ENCODE measurements around the gene RCSD1. TPM values are rescaled to one million over a fixed set of nuclear protein-coding genes. Genes with fewer than 3 reads are reported as not detected.

The RCSD1 gene
- total and polyA plus RNA-seq, 7 donors = 3.9 to 34.2 (median 13.7) TPM

DNA sequence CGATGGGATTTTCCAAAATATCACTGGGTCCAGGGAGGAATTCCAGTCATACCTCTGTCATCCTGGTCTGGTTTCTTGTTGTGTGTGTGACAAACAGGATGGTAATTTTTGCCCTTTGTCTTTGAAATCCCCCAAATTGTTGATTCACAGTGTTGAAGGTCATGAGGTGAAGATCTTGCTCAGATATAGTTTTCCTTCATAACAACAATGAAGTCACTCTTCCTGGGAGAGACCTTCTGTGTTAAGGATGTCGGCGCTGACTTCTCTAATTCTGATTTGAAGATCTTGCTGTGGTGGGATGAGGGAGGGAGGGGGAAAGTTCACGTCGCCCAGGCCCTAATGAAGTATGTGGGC, 59.5 kb downstream of the RCSD1 start:
- Histone ChIP-seq H3K4me3 (no peak overlapping the region), H3K27ac (no peak overlapping the region), H3K9me3 (no peaks in the 10 kb centered on the region), H3K27me3 (ENCODE audit: insufficient read depth in 3 of 3, low read length in 2 of 3) (no peaks in the 10 kb centered on the region), H3K36me3 (ENCODE audit: insufficient read depth in 1 of 2, low read depth in 1 of 2) (peaks cover 3 to 29% of the 10 kb centered on the region in 2 donors), H3K4me1 (peaks cover 47% of the 10 kb centered on the region)
- TF ChIP-seq, protein P1, sequence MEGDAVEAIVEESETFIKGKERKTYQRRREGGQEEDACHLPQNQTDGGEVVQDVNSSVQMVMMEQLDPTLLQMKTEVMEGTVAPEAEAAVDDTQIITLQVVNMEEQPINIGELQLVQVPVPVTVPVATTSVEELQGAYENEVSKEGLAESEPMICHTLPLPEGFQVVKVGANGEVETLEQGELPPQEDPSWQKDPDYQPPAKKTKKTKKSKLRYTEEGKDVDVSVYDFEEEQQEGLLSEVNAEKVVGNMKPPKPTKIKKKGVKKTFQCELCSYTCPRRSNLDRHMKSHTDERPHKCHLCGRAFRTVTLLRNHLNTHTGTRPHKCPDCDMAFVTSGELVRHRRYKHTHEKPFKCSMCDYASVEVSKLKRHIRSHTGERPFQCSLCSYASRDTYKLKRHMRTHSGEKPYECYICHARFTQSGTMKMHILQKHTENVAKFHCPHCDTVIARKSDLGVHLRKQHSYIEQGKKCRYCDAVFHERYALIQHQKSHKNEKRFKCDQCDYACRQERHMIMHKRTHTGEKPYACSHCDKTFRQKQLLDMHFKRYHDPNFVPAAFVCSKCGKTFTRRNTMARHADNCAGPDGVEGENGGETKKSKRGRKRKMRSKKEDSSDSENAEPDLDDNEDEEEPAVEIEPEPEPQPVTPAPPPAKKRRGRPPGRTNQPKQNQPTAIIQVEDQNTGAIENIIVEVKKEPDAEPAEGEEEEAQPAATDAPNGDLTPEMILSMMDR (IDR thresholded peaks at IDR 0.05) = no peak
- ATAC-seq (no peak), DNase-seq (no peak)
- intact Hi-C loops (cut with DNase I) = loop anchor here (2.0 to 5.0 kb wide), 2 partner anchors 57 to 89 kb away; partner anchors contain the start of gene RCSD1 (in 2 of the 2)
- 76 to 84% (median 79%) methylated on average over 5 of the region's 5 CpGs for WGBS, 3 donors

DNA sequence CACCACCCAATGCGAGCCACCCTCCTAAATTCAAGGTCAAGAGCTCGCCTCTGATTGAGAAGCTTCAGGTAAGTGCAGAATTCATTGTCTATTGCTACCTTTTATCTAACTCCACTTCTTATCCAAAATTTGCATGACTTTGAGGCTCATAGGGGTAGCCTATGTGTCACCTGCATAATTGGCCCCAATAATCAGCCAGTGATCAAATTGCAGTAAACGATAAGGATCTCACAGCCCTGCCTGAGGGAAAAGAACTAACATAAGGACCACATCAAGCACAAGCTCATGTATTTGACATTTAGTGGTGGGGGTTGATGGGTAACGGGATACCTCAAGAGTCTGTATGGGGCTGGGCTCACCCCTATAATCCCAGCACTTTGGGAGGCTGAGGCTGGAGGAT, 60.0 kb downstream of the RCSD1 start:
- DNase-seq (no peak), ATAC-seq (no peak)
- Histone ChIP-seq H3K9me3 (no peaks in the 10 kb centered on the region), H3K4me3 (no peak overlapping the region), H3K27ac (no peak overlapping the region), H3K36me3 (ENCODE audit: insufficient read depth in 1 of 2, low read depth in 1 of 2) (peaks cover 3 to 35% of the 10 kb centered on the region in 2 donors), H3K4me1 (peaks cover 42% of the 10 kb centered on the region), H3K27me3 (ENCODE audit: insufficient read depth in 3 of 3, low read length in 2 of 3) (no peaks in the 10 kb centered on the region)
- TF ChIP-seq, protein P1 (IDR thresholded peaks at IDR 0.05) = no peak
- 81 to 93% (median 86%) methylated on average over 4 of the region's 4 CpGs for WGBS, 3 donors
- intact Hi-C loops (cut with DNase I) = no loop called here

DNA sequence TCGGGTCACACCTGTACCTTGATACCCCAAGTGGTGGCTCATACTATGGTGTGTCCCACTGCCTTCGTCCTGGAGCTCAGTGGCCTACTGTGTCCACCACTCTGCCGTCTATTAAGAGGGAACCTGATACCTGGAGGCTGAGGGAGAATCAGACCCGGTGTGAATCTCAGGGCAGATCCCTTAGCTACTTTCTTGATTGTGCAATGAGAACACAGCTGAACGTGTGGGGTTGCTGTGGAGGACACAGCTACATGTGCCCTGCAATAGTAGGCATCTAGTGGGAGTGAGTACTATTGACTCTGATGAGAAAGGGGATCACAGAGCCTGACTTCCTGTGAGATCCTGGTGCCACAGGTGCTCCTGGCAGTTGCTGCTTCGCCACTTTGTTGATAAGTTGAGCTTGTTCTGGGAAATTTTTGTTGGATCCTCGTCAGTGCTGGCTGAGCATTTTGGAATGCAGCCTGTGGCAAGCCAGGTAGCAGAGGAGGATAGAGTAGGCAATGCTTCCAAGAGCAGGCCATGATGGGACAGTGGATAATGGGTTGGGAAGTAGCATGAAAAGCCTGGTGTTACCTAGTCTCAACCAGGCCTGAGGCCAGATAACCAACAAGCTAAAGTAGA, 63.5 kb downstream of the RCSD1 start:
- Histone ChIP-seq H3K27ac (peak overlapping the region; percentile 56), H3K36me3 (ENCODE audit: insufficient read depth in 1 of 2, low read depth in 1 of 2) (peaks cover 3 to 38% of the 10 kb centered on the region in 2 donors), H3K27me3 (ENCODE audit: insufficient read depth in 3 of 3, low read length in 2 of 3) (no peaks in the 10 kb centered on the region), H3K4me1 (peaks cover 33% of the 10 kb centered on the region), H3K4me3 (no peak overlapping the region), H3K9me3 (no peaks in the 10 kb centered on the region)
- peak; percentile 31 to 62 (median 52) for ATAC-seq
- 58 to 71% (median 63%) methylated on average over 7 of the region's 7 CpGs for WGBS, 3 donors
- TF ChIP-seq, protein P1 (IDR thresholded peaks at IDR 0.05) = no peak
- intact Hi-C loops (cut with DNase I) = no loop called here
- no peak for DNase-seq

DNA sequence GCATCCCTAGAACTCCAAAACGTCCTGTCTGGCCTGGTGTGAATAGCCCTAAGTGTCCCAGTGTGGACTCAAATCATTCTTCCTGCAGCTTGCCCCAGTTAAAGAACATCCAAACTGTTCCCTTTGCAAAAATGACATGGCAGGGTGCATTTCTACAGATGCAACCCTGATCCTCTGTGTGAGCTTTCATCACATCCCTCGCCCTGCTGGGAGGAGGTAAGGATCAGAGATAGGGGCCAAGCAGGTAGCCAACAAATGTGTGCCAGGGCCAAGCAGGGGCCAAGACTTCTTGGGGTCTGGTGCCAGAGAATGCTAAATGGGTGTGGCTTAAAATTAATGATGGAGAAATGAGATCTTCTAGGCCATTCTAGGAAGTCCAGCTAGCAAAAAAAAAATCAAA, 64.7 kb downstream of the RCSD1 start:
- Histone ChIP-seq H3K36me3 (ENCODE audit: insufficient read depth in 1 of 2, low read depth in 1 of 2) (peaks cover 3 to 48% of the 10 kb centered on the region in 2 donors), H3K4me1 (peaks cover 37% of the 10 kb centered on the region), H3K9me3 (no peaks in the 10 kb centered on the region), H3K27ac (no peak overlapping the region), H3K27me3 (ENCODE audit: insufficient read depth in 3 of 3, low read length in 2 of 3) (no peaks in the 10 kb centered on the region), H3K4me3 (no peak overlapping the region)
- intact Hi-C loops (cut with DNase I) = no loop called here
- DNase-seq = no peak
- WGBS, 3 donors = 49 to 80% (median 70%) methylated on average over 2 of the region's 2 CpGs
- TF ChIP-seq, protein P1 (IDR thresholded peaks at IDR 0.05) = no peak
- ATAC-seq = no peak

DNA sequence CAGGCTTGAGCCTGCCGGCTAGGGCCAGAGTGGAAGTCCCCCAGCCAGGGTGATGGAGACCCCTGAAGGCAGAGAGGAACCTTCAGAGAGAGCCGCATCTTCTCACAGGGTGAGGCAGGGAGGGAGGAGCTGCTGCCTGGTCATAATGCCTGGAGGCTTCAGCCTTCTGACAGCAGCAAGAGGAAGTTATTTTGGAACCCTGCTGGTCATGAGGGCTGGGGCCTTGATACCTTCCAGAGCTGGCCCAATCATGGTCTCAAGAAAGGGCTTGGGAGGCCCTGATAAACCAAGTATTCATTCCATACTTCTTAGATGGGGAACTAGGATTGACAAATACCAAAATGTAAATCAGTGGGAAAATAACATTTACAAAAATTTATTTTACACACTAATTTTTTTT, 65.1 kb downstream of the RCSD1 start:
- Histone ChIP-seq H3K27ac (no peak overlapping the region), H3K36me3 (ENCODE audit: insufficient read depth in 1 of 2, low read depth in 1 of 2) (peaks cover 0 to 51% of the 10 kb centered on the region in 2 donors), H3K9me3 (no peaks in the 10 kb centered on the region), H3K27me3 (ENCODE audit: insufficient read depth in 3 of 3, low read length in 2 of 3) (no peaks in the 10 kb centered on the region), H3K4me1 (peaks cover 37% of the 10 kb centered on the region), H3K4me3 (no peak overlapping the region)
- TF ChIP-seq, protein P1 (IDR thresholded peaks at IDR 0.05) = no peak
- DNase-seq (no peak), ATAC-seq (no peak)
- intact Hi-C loops (cut with DNase I) = no loop called here
- WGBS, 3 donors = 84 to 91% (median 90%) methylated on average over 2 of the region's 2 CpGs
